Stimulated activated CD4-positive, alpha-beta T cell treated with anti-CD3 and anti-CD28 coated beads, Interleukin-1b, Interleukin-23, amount 100 ng/mL, for 4 hours (primary cell): Measurements from ENCODE around the gene POP7.
"Not testable (repeated sequence)": the region's sequence is repeated elsewhere in the genome, so short reads cannot be mapped to it uniquely, and the experiment has no call there.

Experiments used
- DNase-seq, 2 donors: peaks; one replicate each; pipeline ENCODE4 v3.0.0-alpha.2; 2020; ENCODE audit warnings: low read depth in 2 of 2

The POP7 gene

GRCh38 chr7:100723732-100724275 lies 17.9 kb downstream of the POP7 start:
- no peak for DNase-seq

- not testable (repeated sequence) for DNase-seq
Measured at GRCh38 chr7:100724364-100724763, 18.4 kb downstream of the POP7 start.

- DNase-seq: no peak
Measured at GRCh38 chr7:100726996-100727761, 21.3 kb downstream of the POP7 start.

GRCh38 chr7:100728196-100728595 lies 22.3 kb downstream of the POP7 start:
- no peak for DNase-seq

- no peak for DNase-seq
Measured at GRCh38 chr7:100730136-100730800, 24.3 kb downstream of the POP7 start.

GRCh38 chr7:100731937-100732636 lies 26.2 kb downstream of the POP7 start:
- no peak for DNase-seq

- no peak for DNase-seq
Measured at GRCh38 chr7:100735730-100736129, 29.8 kb downstream of the POP7 start.

- DNase-seq: no peak
Measured at GRCh38 chr7:100736671-100737070, 30.8 kb downstream of the POP7 start.

- DNase-seq: no peak
Measured at GRCh38 chr7:100739934-100740333, 34.0 kb downstream of the POP7 start.

- DNase-seq: no peak
Measured at GRCh38 chr7:100744605-100745004, 38.7 kb downstream of the POP7 start.

GRCh38 chr7:100745184-100745583 lies 39.3 kb downstream of the POP7 start:
- DNase-seq: no peak

GRCh38 chr7:100752994-100753393 lies 47.1 kb downstream of the POP7 start:
- no peak for DNase-seq

- no peak for DNase-seq
Measured at GRCh38 chr7:100753750-100754149, 47.8 kb downstream of the POP7 start.
